ENCODE results near the gene SF3B5. TPM values are rescaled to one million over a fixed set of nuclear protein-coding genes. Genes with fewer than 3 reads are reported as not detected.
A peak's percentile ranks its signal among the peaks of the same experiment; 100 is the strongest.

Gene SF3B5
- polyA plus RNA-seq, 3 donors = 271 to 445 (median 355) TPM

DNA sequence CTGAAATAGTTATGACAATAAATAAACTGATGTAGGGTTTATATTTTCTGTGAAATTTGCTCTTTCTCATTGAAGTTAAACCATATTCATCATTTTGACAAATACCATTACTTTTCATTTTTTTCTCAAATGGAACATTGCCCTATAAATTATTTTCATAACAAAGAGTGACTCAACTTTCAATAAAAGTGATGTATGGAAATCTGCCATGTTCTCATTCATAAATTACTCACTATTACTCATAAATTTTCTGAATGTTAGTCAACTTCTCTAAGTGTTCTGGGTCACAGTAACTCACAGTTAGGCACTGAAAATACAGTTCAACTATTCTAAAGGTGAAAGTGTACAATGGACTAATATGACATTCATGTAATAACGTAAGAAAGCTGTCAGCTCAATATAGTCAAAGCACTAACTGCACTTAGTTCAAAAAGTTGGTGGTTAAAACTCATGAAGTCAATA is 35.9 kb upstream of the SF3B5 start:
- H3K27me3 ChIP-seq (ENCODE audit: control insufficient read depth in 2 of 2, insufficient read depth in 2 of 2, low read length in 2 of 2) = no peaks in the 10 kb centered on the region
- H3K36me3 Mint-ChIP-seq = no peaks in the 10 kb centered on the region
- H3K4me2 ChIP-seq (replicated peaks; ENCODE audit: extremely low read depth, low read length, poor library complexity, severe bottlenecking) = no peak overlapping the region
- H3K9me3 ChIP-seq (replicated peaks in 1 of 2; ENCODE audit: control insufficient read depth in 1 of 2, insufficient read depth in 1 of 2, low read length in 2 of 2) = no peaks in the 10 kb centered on the region
- peaks cover 5 to 16% of the 10 kb centered on the region in 2 donors for H3K4me1 ChIP-seq (ENCODE audit: control insufficient read depth in 1 of 2, insufficient read depth in 2 of 2, low read length in 2 of 2)
- no peak overlapping the region for H3K4me3 ChIP-seq (replicated peaks in 1 of 3; ENCODE audit: low read depth in 2 of 3, low read length in 3 of 3)
- H4K20me1 ChIP-seq (ENCODE audit: insufficient read depth, low read length) = no peaks in the 10 kb centered on the region
- peaks cover 17% of the 10 kb centered on the region for H3K4me1 Mint-ChIP-seq
- intact Hi-C loops (cut with micrococcal nuclease) = no loop called here
- peaks cover 0 to 2% (median 1%) of the 10 kb centered on the region in 3 donors for H3K27me3 Mint-ChIP-seq (ENCODE audit: low read depth in 3 of 3)
- no peaks in the 10 kb centered on the region for H3K9me3 Mint-ChIP-seq
- no peak overlapping the region for H3K27ac Mint-ChIP-seq
- no peak overlapping the region for H3K27ac ChIP-seq (ENCODE audit: low read depth in 1 of 2, low read length in 2 of 2)
- no CpG with 5 or more reads among the region's 1 CpG for WGBS (ENCODE audit: insufficient coverage)
- H3K36me3 ChIP-seq (replicated peaks in 1 of 2; ENCODE audit: control insufficient read depth in 1 of 2, insufficient read depth in 2 of 2, low read length in 2 of 2) = no peaks in the 10 kb centered on the region
- TF ChIP-seq, protein P1, sequence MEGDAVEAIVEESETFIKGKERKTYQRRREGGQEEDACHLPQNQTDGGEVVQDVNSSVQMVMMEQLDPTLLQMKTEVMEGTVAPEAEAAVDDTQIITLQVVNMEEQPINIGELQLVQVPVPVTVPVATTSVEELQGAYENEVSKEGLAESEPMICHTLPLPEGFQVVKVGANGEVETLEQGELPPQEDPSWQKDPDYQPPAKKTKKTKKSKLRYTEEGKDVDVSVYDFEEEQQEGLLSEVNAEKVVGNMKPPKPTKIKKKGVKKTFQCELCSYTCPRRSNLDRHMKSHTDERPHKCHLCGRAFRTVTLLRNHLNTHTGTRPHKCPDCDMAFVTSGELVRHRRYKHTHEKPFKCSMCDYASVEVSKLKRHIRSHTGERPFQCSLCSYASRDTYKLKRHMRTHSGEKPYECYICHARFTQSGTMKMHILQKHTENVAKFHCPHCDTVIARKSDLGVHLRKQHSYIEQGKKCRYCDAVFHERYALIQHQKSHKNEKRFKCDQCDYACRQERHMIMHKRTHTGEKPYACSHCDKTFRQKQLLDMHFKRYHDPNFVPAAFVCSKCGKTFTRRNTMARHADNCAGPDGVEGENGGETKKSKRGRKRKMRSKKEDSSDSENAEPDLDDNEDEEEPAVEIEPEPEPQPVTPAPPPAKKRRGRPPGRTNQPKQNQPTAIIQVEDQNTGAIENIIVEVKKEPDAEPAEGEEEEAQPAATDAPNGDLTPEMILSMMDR (IDR thresholded peaks at IDR 0.05) = no peak
- no peak overlapping the region for H2AFZ ChIP-seq (ENCODE audit: insufficient read depth, low read depth, low read length, poor library complexity, severe bottlenecking)
- H3K79me2 ChIP-seq (ENCODE audit: insufficient read depth, low read length) = no peaks in the 10 kb centered on the region
- H3K9ac ChIP-seq (ENCODE audit: insufficient read depth, low read length, poor library complexity, severe bottlenecking) = no peak overlapping the region
- no peak overlapping the region for H3K4me3 Mint-ChIP-seq
- DNase-seq = peak in 2 of 3 donors; percentile 18 to 29

GRCh38 chr6:144129469-144129868 is 34.1 kb upstream of the SF3B5 start:
- H3K9me3 Mint-ChIP-seq = no peaks in the 10 kb centered on the region
- H3K36me3 ChIP-seq (replicated peaks in 1 of 2; ENCODE audit: control insufficient read depth in 1 of 2, insufficient read depth in 2 of 2, low read length in 2 of 2) = no peaks in the 10 kb centered on the region
- peak overlapping the region in 1 of 2 donors; percentile 63 for H3K27ac ChIP-seq (ENCODE audit: low read depth in 1 of 2, low read length in 2 of 2)
- peak overlapping the region; percentile 62 for H2AFZ ChIP-seq (ENCODE audit: insufficient read depth, low read depth, low read length, poor library complexity, severe bottlenecking)
- H3K4me3 ChIP-seq (replicated peaks in 1 of 3; ENCODE audit: low read depth in 2 of 3, low read length in 3 of 3) = no peak overlapping the region
- H3K4me1 ChIP-seq (ENCODE audit: control insufficient read depth in 1 of 2, insufficient read depth in 2 of 2, low read length in 2 of 2) = peaks cover 7 to 18% of the 10 kb centered on the region in 2 donors
- H3K79me2 ChIP-seq (ENCODE audit: insufficient read depth, low read length) = no peaks in the 10 kb centered on the region
- no peaks in the 10 kb centered on the region for H3K9me3 ChIP-seq (replicated peaks in 1 of 2; ENCODE audit: control insufficient read depth in 1 of 2, insufficient read depth in 1 of 2, low read length in 2 of 2)
- TF ChIP-seq, protein P1 (IDR thresholded peaks at IDR 0.05) = no peak
- no peak for DNase-seq
- peaks cover 0 to 2% (median 1%) of the 10 kb centered on the region in 3 donors for H3K27me3 Mint-ChIP-seq (ENCODE audit: low read depth in 3 of 3)
- no peak overlapping the region for H3K4me3 Mint-ChIP-seq
- H3K36me3 Mint-ChIP-seq = no peaks in the 10 kb centered on the region
- peak overlapping the region; percentile 7 to 78 (median 61) for H3K27ac Mint-ChIP-seq
- WGBS (ENCODE audit: insufficient coverage) = 93% methylated on average over 3 of the region's 6 CpGs
- no peaks in the 10 kb centered on the region for H3K27me3 ChIP-seq (ENCODE audit: control insufficient read depth in 2 of 2, insufficient read depth in 2 of 2, low read length in 2 of 2)
- H3K4me1 Mint-ChIP-seq = peaks cover 17% of the 10 kb centered on the region
- no peaks in the 10 kb centered on the region for H4K20me1 ChIP-seq (ENCODE audit: insufficient read depth, low read length)
- no peak overlapping the region for H3K9ac ChIP-seq (ENCODE audit: insufficient read depth, low read length, poor library complexity, severe bottlenecking)
- H3K4me2 ChIP-seq (replicated peaks; ENCODE audit: extremely low read depth, low read length, poor library complexity, severe bottlenecking) = peak overlapping the region; percentile 9
- intact Hi-C loops (cut with micrococcal nuclease) = no loop called here

All from CD14-positive monocyte (primary cell).